ENCODE measurements around the gene ZNF559. TPM values are rescaled to one million over a fixed set of nuclear protein-coding genes. Genes with fewer than 3 reads are reported as not detected.
"Not testable (repeated sequence)": the region's sequence is repeated elsewhere in the genome, so short reads cannot be mapped to it uniquely, and the experiment has no call there.

Gene ZNF559
- total and polyA plus RNA-seq, 2 of the 8 experiments (the other 6 are each of a cell fraction or from before 2014, with no cell fraction given): 10.2 to 17.6 TPM

DNA sequence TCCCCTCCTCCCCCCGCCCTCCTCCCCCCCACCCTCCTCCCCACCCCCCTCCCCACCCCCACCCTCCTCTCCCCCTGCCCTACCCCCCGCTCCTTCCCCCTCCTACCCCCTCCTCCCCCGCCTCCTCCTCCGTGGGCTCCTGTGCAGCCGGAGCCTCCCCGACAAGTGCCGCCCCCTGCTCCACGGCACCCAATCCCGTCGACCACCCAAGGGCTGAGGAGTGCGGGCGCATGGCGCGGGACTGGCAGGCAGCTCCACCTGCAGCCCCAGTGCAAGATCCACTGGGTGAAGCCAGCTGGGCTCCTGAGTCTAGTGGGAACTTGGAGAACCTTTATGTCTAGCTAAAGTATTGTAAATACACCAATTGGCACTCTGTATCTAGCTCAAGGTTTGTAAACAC is 2.2 kb upstream of the ZNF559 start:
- not testable (repeated sequence) for H2BK15ac ChIP-seq (ENCODE audit: low read length)
- 76% methylated on average over 2 of the region's 14 CpGs; no CpG with 5 or more reads in 1 of the 2 experiments for WGBS, 2 experiments (ENCODE audit: extremely low coverage in 1 of 2, insufficient coverage in 1 of 2, insufficient read length in 1 of 2, insufficient replicate concordance in 2 of 2, low coverage in 1 of 2, low lambda C conversion rate in 2 of 2, missing lambda C conversion rate in 1 of 2)

DNA sequence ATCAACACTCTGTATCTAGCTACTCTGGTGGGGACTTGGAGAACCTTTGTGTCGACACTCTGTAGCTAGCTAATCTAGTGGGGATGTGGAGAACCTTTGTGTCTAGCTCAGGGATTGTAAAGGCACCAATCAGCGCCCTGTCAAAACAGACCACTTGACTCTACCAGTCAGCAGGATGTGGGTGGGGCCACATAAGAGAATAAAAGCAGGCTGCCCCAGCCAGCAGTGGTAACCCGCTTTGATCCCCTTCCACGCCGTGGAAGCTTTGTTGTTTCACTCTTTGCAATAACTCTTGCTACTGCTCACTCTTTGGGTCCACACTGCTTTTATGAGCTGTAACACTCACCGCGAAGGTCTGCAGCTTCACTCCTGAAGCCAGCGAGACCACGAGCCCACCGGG is 1.8 kb upstream of the ZNF559 start:
- H3K9ac ChIP-seq (replicated peaks in 1 of 4; ENCODE audit: extremely low read depth in 1 of 4, low read depth in 3 of 4, low read length in 3 of 4); FAIRE-seq; H4K20me1 ChIP-seq (replicated peaks in 1 of 2; ENCODE audit: control insufficient read depth in 1 of 2, insufficient read depth in 2 of 2, low read length in 2 of 2); H3K18ac ChIP-seq (ENCODE audit: extremely low read depth, low read length); H4K5ac ChIP-seq (ENCODE audit: insufficient read length, low read depth, low read length); H2AK5ac ChIP-seq (ENCODE audit: low read depth, low read length); H3K27ac ChIP-seq (ENCODE audit: low read depth, low read length); H3K4me1 ChIP-seq (replicated peaks in 1 of 4; ENCODE audit: control insufficient read depth in 3 of 4, insufficient read depth in 4 of 4, low read length in 3 of 4); H3K4me2 ChIP-seq (ENCODE audit: insufficient read depth in 1 of 2, low read depth in 2 of 2, low read length in 2 of 2); H3K27me3 ChIP-seq (replicated peaks in 1 of 4; ENCODE audit: control insufficient read depth in 3 of 4, extremely low read depth in 1 of 4, insufficient read depth in 3 of 4, low read length in 3 of 4); H3K23me2 ChIP-seq (ENCODE audit: low read depth, low read length); H3K4me3 ChIP-seq (ENCODE audit: extremely low read depth in 1 of 4, insufficient read depth in 2 of 4, low read depth in 3 of 4, low read length in 4 of 4); H3K14ac ChIP-seq (ENCODE audit: insufficient read length); H2BK120ac ChIP-seq (replicated peaks; ENCODE audit: low read depth, low read length); DNase-seq (ENCODE audit: low read depth in 1 of 2, low spot score in 2 of 2); H3K23ac ChIP-seq (ENCODE audit: insufficient read length); POLR2A ChIA-PET (ENCODE audit: partially characterized antibody); H4K8ac ChIP-seq (ENCODE audit: extremely low read depth, insufficient read depth, low read length); H2BK20ac ChIP-seq (ENCODE audit: low read length); H2BK15ac ChIP-seq (ENCODE audit: low read length); H2AFZ ChIP-seq (ENCODE audit: low read length); H4K91ac ChIP-seq (replicated peaks; ENCODE audit: insufficient read length, low read length); H2BK5ac ChIP-seq (ENCODE audit: low read depth, low read length); H3K56ac ChIP-seq (replicated peaks; ENCODE audit: insufficient read length, low read depth, low read length); H3K4ac ChIP-seq (replicated peaks; ENCODE audit: insufficient read length, low read depth, low read length); H3K79me1 ChIP-seq (ENCODE audit: low read depth, low read length); H3K36me3 ChIP-seq (ENCODE audit: control insufficient read depth in 2 of 4, insufficient read depth in 4 of 4, low read length in 3 of 4); H2BK12ac ChIP-seq (ENCODE audit: low read depth, low read length): not testable (repeated sequence)
- Histone ChIP-seq H3K9me3 (ENCODE audit: insufficient read depth in 2 of 2, low read depth in 1 of 2, low read length in 1 of 2) (peaks cover 13 to 34% of the 10 kb centered on the region in 2 experiments; a peak in 2 of 4 replicates), H3K79me2 (ENCODE audit: control insufficient read depth in 1 of 2, insufficient read depth in 2 of 2, low read length in 2 of 2) (peaks cover 6 to 17% of the 10 kb centered on the region in 2 experiments)
- 92% methylated on average over 10 of the region's 10 CpGs; no CpG with 5 or more reads in 1 of the 2 experiments for WGBS, 2 experiments (ENCODE audit: extremely low coverage in 1 of 2, insufficient coverage in 1 of 2, insufficient read length in 1 of 2, insufficient replicate concordance in 2 of 2, low coverage in 1 of 2, low lambda C conversion rate in 2 of 2, missing lambda C conversion rate in 1 of 2)
- CTCF ChIA-PET (ENCODE audit: partially characterized antibody): interaction anchor here (1.3 to 2.9 kb wide), 2 partner anchors 10 to 736 kb away, joined by 3 to 11 read pairs; no protein-coding TSS in a partner anchor

More for the DNA sequence above, 2.2 kb upstream of the ZNF559 start:
- H2AK5ac ChIP-seq (ENCODE audit: low read depth, low read length); H3K4me1 ChIP-seq (replicated peaks in 1 of 4; ENCODE audit: control insufficient read depth in 3 of 4, insufficient read depth in 4 of 4, low read length in 3 of 4); H4K20me1 ChIP-seq (replicated peaks in 1 of 2; ENCODE audit: control insufficient read depth in 1 of 2, insufficient read depth in 2 of 2, low read length in 2 of 2); H3K79me1 ChIP-seq (ENCODE audit: low read depth, low read length); H2BK120ac ChIP-seq (replicated peaks; ENCODE audit: low read depth, low read length); H3K4me2 ChIP-seq (ENCODE audit: insufficient read depth in 1 of 2, low read depth in 2 of 2, low read length in 2 of 2); DNase-seq (ENCODE audit: low read depth in 1 of 2, low spot score in 2 of 2); H3K14ac ChIP-seq (ENCODE audit: insufficient read length); H3K36me3 ChIP-seq (ENCODE audit: control insufficient read depth in 2 of 4, insufficient read depth in 4 of 4, low read length in 3 of 4); H3K27ac ChIP-seq (ENCODE audit: low read depth, low read length); H3K18ac ChIP-seq (ENCODE audit: extremely low read depth, low read length); H4K8ac ChIP-seq (ENCODE audit: extremely low read depth, insufficient read depth, low read length); H3K4ac ChIP-seq (replicated peaks; ENCODE audit: insufficient read length, low read depth, low read length); H4K5ac ChIP-seq (ENCODE audit: insufficient read length, low read depth, low read length); H3K56ac ChIP-seq (replicated peaks; ENCODE audit: insufficient read length, low read depth, low read length); H2BK20ac ChIP-seq (ENCODE audit: low read length); H3K9ac ChIP-seq (replicated peaks in 1 of 4; ENCODE audit: extremely low read depth in 1 of 4, low read depth in 3 of 4, low read length in 3 of 4); H4K91ac ChIP-seq (replicated peaks; ENCODE audit: insufficient read length, low read length); H2BK12ac ChIP-seq (ENCODE audit: low read depth, low read length); H3K4me3 ChIP-seq (ENCODE audit: extremely low read depth in 1 of 4, insufficient read depth in 2 of 4, low read depth in 3 of 4, low read length in 4 of 4); H3K23ac ChIP-seq (ENCODE audit: insufficient read length); H2AFZ ChIP-seq (ENCODE audit: low read length); H3K27me3 ChIP-seq (replicated peaks in 1 of 4; ENCODE audit: control insufficient read depth in 3 of 4, extremely low read depth in 1 of 4, insufficient read depth in 3 of 4, low read length in 3 of 4); FAIRE-seq; H3K23me2 ChIP-seq (ENCODE audit: low read depth, low read length); POLR2A ChIA-PET (ENCODE audit: partially characterized antibody); H2BK5ac ChIP-seq (ENCODE audit: low read depth, low read length): not testable (repeated sequence)
- CTCF ChIA-PET (ENCODE audit: partially characterized antibody): interaction anchor here (1.3 to 2.9 kb wide), 2 partner anchors 10 to 736 kb away, joined by 3 to 11 read pairs; no protein-coding TSS in a partner anchor
- H3K9me3 ChIP-seq (ENCODE audit: insufficient read depth in 2 of 2, low read depth in 1 of 2, low read length in 1 of 2): peaks cover 13 to 35% of the 10 kb centered on the region in 2 experiments; a peak in 2 of 4 replicates
- H3K79me2 ChIP-seq (ENCODE audit: control insufficient read depth in 1 of 2, insufficient read depth in 2 of 2, low read length in 2 of 2): peaks cover 6 to 14% of the 10 kb centered on the region in 2 experiments

Data from H1 (cell line).